Kidney epithelial cell (primary cell): Measurements from ENCODE around the gene SPRED2. TPM values are rescaled to one million over a fixed set of nuclear protein-coding genes. Genes with fewer than 3 reads are reported as not detected.
"Not testable (repeated sequence)": the region's sequence is repeated elsewhere in the genome, so short reads cannot be mapped to it uniquely, and the experiment has no call there.

Experiments used
- DNase-seq: peaks from one replicate; pipeline ENCODE4 v3.0.0-alpha.2; 2010; ENCODE audit warnings: low read depth
- H3K27me3 ChIP-seq: 2 replicates; pipeline ENCODE4 v1.6.0; 2011; ENCODE audit warnings: low read length; ENCODE audit not compliant: control insufficient read depth, insufficient read depth
- H3K36me3 ChIP-seq: 2 replicates; pipeline ENCODE4 v1.5.1; 2011; ENCODE audit warnings: low read length; ENCODE audit not compliant: control insufficient read depth, insufficient read depth
- H3K4me3 ChIP-seq: 2 replicates; pipeline ENCODE4 v1.5.1; 2011; ENCODE audit warnings: low read depth, mild to moderate bottlenecking, control low read depth, low read length
- CTCF ChIP-seq: IDR thresholded peaks from 2 replicates; pipeline ENCODE4 v1.5.1; 2011; ENCODE audit warnings: mild to moderate bottlenecking, moderate library complexity, low read length, control low read depth, inconsistent platforms; ENCODE audit not compliant: insufficient read depth, poor library complexity, severe bottlenecking
- total RNA-seq: library from RNA; depleted of rRNA; stranded (reverse); fragments of >200 nt; gene quantifications from 2 replicates; pipeline ENCODE4 v1.2.3, GENCODE V29; 2015

SPRED2 gene
- total RNA-seq, 1 donor from 2014 or later: 18.4 TPM

- H3K27me3 ChIP-seq: no peaks in the 10 kb centered on the region
- H3K4me3 ChIP-seq: no peak overlapping the region
- H3K36me3 ChIP-seq: peaks cover 3% of the 10 kb centered on the region
- TF ChIP-seq CTCF: no peak
- DNase-seq: no peak
Measured at GRCh38 chr2:65317841-65318240, 114.6 kb downstream of the SPRED2 start.

GRCh38 chr2:65317351-65317750 is 115.0 kb downstream of the SPRED2 start:
- DNase-seq, H3K27me3 ChIP-seq, H3K4me3 ChIP-seq, H3K36me3 ChIP-seq: not testable (repeated sequence)

GRCh38 chr2:65316072-65316471 is 116.3 kb downstream of the SPRED2 start:
- H3K36me3 ChIP-seq: peaks cover 3% of the 10 kb centered on the region
- DNase-seq: no peak
- no peak overlapping the region for H3K4me3 ChIP-seq

GRCh38 chr2:65314801-65315441 is 117.5 kb downstream of the SPRED2 start:
- Histone ChIP-seq H3K27me3 (no peaks in the 10 kb centered on the region), H3K4me3 (no peak overlapping the region), H3K36me3 (peaks cover 3% of the 10 kb centered on the region)
- DNase-seq: no peak
- TF ChIP-seq CTCF: no peak

More at GRCh38 chr2:65316072-65316471, 116.3 kb downstream of the SPRED2 start:
- no peaks in the 10 kb centered on the region for H3K27me3 ChIP-seq
- no peak for TF ChIP-seq CTCF

GRCh38 chr2:65313954-65314256 is 118.5 kb downstream of the SPRED2 start:
- H3K36me3 ChIP-seq: peaks cover 3% of the 10 kb centered on the region
- H3K4me3 ChIP-seq: no peak overlapping the region
- DNase-seq: no peak
- no peak for TF ChIP-seq CTCF
- no peaks in the 10 kb centered on the region for H3K27me3 ChIP-seq

- Histone ChIP-seq H3K27me3 (no peaks in the 10 kb centered on the region), H3K36me3 (peaks cover 3% of the 10 kb centered on the region), H3K4me3 (no peak overlapping the region)
- no peak for DNase-seq
- no peak for TF ChIP-seq CTCF
Measured at GRCh38 chr2:65313126-65313953, 119.1 kb downstream of the SPRED2 start.
